Ammon's horn (tissue), 1 donor: ENCODE results near the gene HOXD11.

Source experiments
- DNase-seq: peaks from one replicate; pipeline ENCODE4 v3.0.0-alpha.2; 2016; ENCODE audit warnings: low spot score

The HOXD11 gene

DNA sequence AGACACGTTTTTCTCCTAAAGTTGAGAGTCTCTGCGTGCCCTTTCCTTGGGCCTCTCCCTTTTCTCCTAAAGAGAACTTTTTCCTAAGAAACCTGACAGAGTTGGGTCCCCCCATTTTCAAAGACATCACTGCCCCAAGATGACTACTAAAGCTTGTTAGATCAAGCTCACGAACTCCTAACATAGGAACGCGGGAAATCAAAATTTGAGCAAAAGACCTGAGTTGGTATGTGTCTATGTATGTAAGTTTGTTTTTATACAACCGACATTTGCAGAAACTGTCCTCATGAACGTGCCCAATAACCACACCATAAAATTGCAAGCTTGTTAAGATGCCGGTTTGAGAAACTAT is 13.2 kb upstream of the HOXD11 start:
- no peak for DNase-seq

DNA sequence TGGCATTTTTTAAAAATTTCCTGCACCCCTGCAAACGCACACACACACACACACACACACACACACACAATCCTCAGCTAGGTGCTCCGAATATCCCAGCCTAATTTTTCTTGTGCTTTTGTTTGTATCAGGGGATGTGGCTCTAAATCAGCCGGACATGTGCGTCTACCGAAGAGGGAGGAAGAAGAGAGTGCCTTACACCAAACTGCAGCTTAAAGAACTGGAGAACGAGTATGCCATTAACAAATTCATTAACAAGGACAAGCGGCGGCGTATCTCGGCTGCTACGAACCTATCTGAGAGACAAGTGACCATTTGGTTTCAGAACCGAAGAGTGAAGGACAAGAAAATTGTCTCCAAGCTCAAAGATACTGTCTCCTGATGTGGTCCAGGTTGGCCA is 12.7 kb upstream of the HOXD11 start:
- no peak for DNase-seq

DNA sequence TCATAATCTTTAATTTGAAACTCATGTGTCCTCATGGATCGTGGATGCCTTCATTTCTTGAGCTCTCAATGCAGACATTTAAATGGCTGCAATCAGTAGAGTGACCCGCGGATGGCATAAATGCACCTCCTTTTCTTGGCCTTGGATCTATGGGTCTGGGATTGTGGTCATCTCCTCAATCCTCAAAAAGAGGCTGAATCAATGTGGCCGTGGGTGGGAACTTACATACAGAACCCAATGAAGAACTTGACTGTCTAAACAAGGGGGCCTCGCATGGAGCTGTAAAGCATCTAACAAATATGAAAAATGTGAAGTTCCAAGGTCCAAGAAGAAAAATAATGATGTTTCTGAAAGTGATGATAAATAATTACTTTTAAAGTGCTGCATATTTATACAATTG is 11.7 kb upstream of the HOXD11 start:
- DNase-seq = no peak

- no peak for DNase-seq
Observed at GRCh38 chr2:176096243-176096985, 10.7 kb upstream of the HOXD11 start.

GRCh38 chr2:176096986-176097819 is 9.9 kb upstream of the HOXD11 start:
- DNase-seq = peak; percentile 47

GRCh38 chr2:176097820-176098365 is 9.2 kb upstream of the HOXD11 start:
- DNase-seq = no peak

- DNase-seq = no peak
Observed at GRCh38 chr2:176098366-176099158, 8.5 kb upstream of the HOXD11 start.

GRCh38 chr2:176099159-176099727 is 7.8 kb upstream of the HOXD11 start:
- no peak for DNase-seq

DNA sequence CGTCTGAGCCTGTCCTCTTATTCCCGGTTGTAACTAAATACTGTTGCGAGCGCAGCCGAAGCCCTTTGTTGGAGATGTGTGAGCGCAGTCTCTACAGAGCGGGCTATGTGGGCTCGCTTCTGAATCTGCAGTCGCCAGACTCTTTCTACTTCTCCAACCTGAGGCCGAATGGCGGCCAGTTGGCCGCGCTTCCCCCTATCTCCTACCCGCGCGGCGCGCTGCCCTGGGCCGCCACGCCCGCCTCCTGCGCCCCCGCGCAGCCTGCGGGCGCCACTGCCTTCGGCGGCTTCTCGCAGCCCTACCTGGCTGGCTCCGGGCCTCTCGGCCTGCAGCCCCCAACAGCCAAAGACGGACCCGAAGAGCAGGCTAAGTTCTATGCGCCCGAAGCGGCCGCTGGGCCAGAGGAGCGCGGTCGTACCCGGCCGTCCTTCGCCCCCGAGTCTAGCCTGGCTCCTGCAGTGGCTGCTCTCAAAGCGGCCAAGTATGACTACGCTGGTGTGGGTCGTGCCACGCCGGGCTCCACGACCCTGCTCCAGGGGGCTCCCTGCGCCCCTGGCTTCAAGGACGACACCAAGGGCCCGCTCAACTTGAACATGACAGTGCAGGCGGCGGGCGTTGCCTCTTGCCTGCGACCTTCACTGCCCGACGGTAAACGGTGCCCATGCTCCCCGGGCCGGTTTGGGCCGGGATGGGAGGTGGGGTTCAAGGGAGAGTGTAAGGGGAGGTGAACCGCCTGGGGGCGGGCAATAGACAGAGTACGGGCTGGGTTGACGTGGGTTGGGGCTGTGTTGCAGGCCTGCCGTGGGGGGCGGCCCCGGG is 7.1 kb upstream of the HOXD11 start, which contains the start of gene HOXD12:
Gene HOXD12 (plus strand): TSS at position 68 of the 819 bp plus-strand sequence. CDS start 7 bp downstream, at position 75.
- DNase-seq = no peak

- DNase-seq = no peak
Observed at GRCh38 chr2:176100547-176101140, 6.4 kb upstream of the HOXD11 start.

GRCh38 chr2:176101216-176101830 is 5.8 kb upstream of the HOXD11 start:
- no peak for DNase-seq

GRCh38 chr2:176101842-176102241 is 5.2 kb upstream of the HOXD11 start:
- no peak for DNase-seq

GRCh38 chr2:176102309-176102866 is 4.7 kb upstream of the HOXD11 start:
- DNase-seq = no peak

DNA sequence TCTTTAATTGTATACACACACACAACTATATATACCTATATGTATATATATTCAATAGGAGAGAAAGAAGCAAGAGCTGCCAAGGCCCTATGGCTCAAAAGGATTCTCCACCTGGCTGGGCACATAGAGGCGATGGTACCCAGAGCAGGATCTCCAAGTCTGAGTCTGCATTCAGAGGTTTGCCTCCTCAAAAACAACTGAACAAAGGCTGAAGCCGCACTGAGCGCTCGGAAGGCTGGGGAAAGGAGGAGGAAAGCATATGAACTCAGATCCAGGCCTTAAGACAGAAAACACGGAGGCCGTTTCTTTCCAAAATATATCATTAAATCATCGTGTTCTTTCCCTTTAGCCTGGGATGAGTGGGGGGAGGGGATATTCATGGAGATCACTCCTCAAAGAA is 3.9 kb upstream of the HOXD11 start:
- no peak for DNase-seq

GRCh38 chr2:176103742-176104315 is 3.3 kb upstream of the HOXD11 start:
- DNase-seq = no peak

DNA sequence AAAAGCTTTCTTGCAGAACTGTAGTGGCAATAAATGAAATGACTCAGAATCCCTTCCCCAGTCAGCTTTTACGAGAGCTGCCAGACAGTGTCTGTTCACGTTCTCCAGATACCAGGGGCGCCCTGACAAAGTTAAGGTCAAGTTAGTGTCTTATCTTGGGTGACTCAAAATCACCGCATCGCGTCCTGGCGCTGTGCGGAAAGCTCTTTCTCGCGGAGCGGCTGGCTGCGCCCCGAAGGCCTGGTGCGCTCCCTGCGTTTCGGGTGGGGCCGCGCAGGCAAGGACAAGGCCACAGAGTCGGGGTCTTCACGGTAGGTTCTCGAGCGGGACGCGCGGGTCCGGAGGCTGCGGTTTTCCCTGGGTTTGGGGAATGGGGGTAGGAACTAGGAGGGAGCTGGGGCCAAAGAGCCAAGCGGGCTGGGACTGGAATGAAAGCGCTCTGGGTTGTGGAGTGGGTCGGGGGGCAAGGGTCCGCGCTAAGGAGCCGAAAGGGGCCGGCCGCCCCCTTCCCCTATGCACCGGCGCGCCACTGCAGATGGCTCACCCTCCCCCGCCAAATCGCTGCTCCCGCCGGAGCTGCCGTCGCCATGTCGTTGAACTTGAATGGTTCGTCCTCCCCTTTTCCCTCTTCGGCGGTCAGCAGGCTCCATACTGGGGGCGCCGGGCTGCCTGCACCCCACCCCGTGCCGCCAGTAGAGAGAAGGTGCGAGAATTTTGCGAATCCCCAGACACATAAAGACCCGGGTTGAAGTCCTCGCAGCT is 2.6 kb upstream of the HOXD11 start:
- DNase-seq = no peak

- DNase-seq = no peak
Observed at GRCh38 chr2:176105078-176105729, 1.9 kb upstream of the HOXD11 start.
